NT2/D1 (cell line): ENCODE data around the gene SLC15A4.

ENCODE experiments used
- SUZ12 ChIP-seq: IDR thresholded peaks from 2 replicates; pipeline ENCODE4 v1.6.1; 2011; ENCODE audit not compliant: insufficient read length, insufficient read depth; ENCODE audit errors: extremely low read depth
- YY1 ChIP-seq: IDR thresholded peaks from 2 replicates; pipeline ENCODE4 v1.6.1; 2011; ENCODE audit not compliant: insufficient read length, insufficient read depth
- ZNF274 ChIP-seq: IDR thresholded peaks from 2 replicates; pipeline ENCODE4 v1.6.1; 2011; ENCODE audit warnings: mild to moderate bottlenecking, low read depth, low read length

DNA sequence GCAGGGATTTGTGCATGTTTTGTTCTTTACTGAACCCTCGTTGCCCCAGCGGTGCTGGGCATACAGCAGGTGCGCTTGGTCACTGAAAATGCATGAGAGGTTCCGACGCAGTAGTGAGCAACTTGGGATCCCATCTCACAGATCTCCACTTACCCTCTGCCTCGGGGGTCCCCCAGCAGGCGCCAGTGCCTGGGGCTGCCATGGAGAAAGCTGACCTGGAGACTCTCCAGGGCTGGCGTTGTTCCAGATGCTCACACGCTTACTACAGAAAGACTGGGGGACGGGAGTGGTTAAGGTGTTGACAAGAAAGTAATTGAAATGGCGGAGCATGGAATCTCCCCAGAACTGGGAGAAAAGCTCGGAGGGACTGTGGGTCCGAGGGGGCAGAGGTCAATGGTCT is 43.7 kb upstream of the SLC15A4 start:
- no peak for TF ChIP-seq ZNF274
- no peak for TF ChIP-seq YY1
- no peak for TF ChIP-seq SUZ12
